ENCODE measurements around the gene CD300LD. TPM values are rescaled to one million over a fixed set of nuclear protein-coding genes. Genes with fewer than 3 reads are reported as not detected.
"Not testable (repeated sequence)": the region's sequence is repeated elsewhere in the genome, so short reads cannot be mapped to it uniquely, and the experiment has no call there.

The CD300LD gene
- total RNA-seq, result not detected in 2 replicates
- not detected in 2 replicates for polyA plus RNA-seq

- Histone ChIP-seq H3K27me3 (no peaks in the 10 kb centered on the region), H3K4me1 (ENCODE audit: low read depth) (no peaks in the 10 kb centered on the region), H3K36me3 (no peaks in the 10 kb centered on the region), H3K27ac (no peak within 1 kb of the TSS), H3K4me3 (no peak within 1 kb of the TSS), H3K9me3 (ENCODE audit: low read depth) (no peaks in the 10 kb centered on the region)
- no peak for TF ChIP-seq CTCF (IDR thresholded peaks at IDR 0.05; ENCODE audit: low read depth, low read length)
- no peak for DNase-seq (ENCODE audit: low read depth in 1 of 2, low spot score in 1 of 2)
These were observed at the start of gene CD300LD for GRCh38 chr17:74592087-74592990. CD300LD (minus strand) TSS chr17:74592283; CDS start chr17:74592202, 81 bp downstream.

GRCh38 chr17:74641224-74641957 lies 49.3 kb upstream of the CD300LD start:
- H3K27me3 ChIP-seq, result no peaks in the 10 kb centered on the region
- DNase-seq (ENCODE audit: low read depth in 1 of 2, low spot score in 1 of 2), result no peak
- no peak for TF ChIP-seq CTCF (IDR thresholded peaks at IDR 0.05; ENCODE audit: low read depth, low read length)
- peaks cover 8% of the 10 kb centered on the region for H3K4me1 ChIP-seq (ENCODE audit: low read depth)
- no peaks in the 10 kb centered on the region for H3K36me3 ChIP-seq
- no peak overlapping the region for H3K4me3 ChIP-seq
- H3K9me3 ChIP-seq (ENCODE audit: low read depth), result no peaks in the 10 kb centered on the region
- no peak overlapping the region for H3K27ac ChIP-seq

DNA sequence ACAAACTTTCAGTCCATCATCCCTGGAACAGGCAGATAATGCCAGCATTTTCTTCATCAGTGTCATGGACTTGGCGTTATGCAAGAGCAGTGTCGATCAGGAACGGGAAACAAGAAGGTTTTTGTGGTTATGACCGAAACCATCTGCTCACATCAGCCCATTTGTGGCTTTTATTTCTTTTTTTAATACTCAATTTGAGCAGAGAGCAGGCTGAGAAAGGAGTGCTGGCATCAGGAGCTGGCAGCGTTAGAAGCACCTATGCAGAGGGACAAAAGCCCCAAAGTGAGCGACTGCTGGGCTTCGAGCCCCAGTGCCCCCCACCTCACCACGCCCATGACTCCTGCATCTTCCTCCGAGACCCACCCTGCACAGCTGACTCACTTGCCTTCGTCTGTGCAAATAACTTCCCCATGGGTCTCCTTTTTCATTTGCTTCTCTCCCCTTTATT lies 47.6 kb upstream of the CD300LD start:
- H3K4me1 ChIP-seq (ENCODE audit: low read depth), result peaks cover 23% of the 10 kb centered on the region
- H3K27me3 ChIP-seq, result no peaks in the 10 kb centered on the region
- peak in 1 of 2 donors; percentile 22 for DNase-seq (ENCODE audit: low read depth in 1 of 2, low spot score in 1 of 2)
- no peaks in the 10 kb centered on the region for H3K9me3 ChIP-seq (ENCODE audit: low read depth)
- no peaks in the 10 kb centered on the region for H3K36me3 ChIP-seq
- H3K27ac ChIP-seq, result no peak overlapping the region
- no peak overlapping the region for H3K4me3 ChIP-seq
- TF ChIP-seq CTCF (IDR thresholded peaks at IDR 0.05; ENCODE audit: low read depth, low read length), result no peak

GRCh38 chr17:74637926-74638325 lies 45.8 kb upstream of the CD300LD start:
- peaks cover 32% of the 10 kb centered on the region for H3K4me1 ChIP-seq (ENCODE audit: low read depth)
- H3K27ac ChIP-seq, result peak overlapping the region; percentile 56
- no peaks in the 10 kb centered on the region for H3K36me3 ChIP-seq
- no peak overlapping the region for H3K4me3 ChIP-seq
- no peak for DNase-seq (ENCODE audit: low read depth in 1 of 2, low spot score in 1 of 2)
- H3K9me3 ChIP-seq (ENCODE audit: low read depth), result no peaks in the 10 kb centered on the region
- TF ChIP-seq CTCF (IDR thresholded peaks at IDR 0.05; ENCODE audit: low read depth, low read length), result no peak
- H3K27me3 ChIP-seq, result no peaks in the 10 kb centered on the region

GRCh38 chr17:74637265-74637664 lies 45.2 kb upstream of the CD300LD start:
- no peaks in the 10 kb centered on the region for H3K27me3 ChIP-seq
- no peak overlapping the region for H3K4me3 ChIP-seq
- DNase-seq (ENCODE audit: low read depth in 1 of 2, low spot score in 1 of 2), result peak in 1 of 2 donors; percentile 27
- no peaks in the 10 kb centered on the region for H3K36me3 ChIP-seq
- no peaks in the 10 kb centered on the region for H3K9me3 ChIP-seq (ENCODE audit: low read depth)
- no peak for TF ChIP-seq CTCF (IDR thresholded peaks at IDR 0.05; ENCODE audit: low read depth, low read length)
- peaks cover 34% of the 10 kb centered on the region for H3K4me1 ChIP-seq (ENCODE audit: low read depth)
- peak overlapping the region; percentile 56 for H3K27ac ChIP-seq

- DNase-seq (ENCODE audit: low read depth in 1 of 2, low spot score in 1 of 2); H3K9me3 ChIP-seq (ENCODE audit: low read depth); H3K36me3 ChIP-seq; H3K27me3 ChIP-seq; H3K4me3 ChIP-seq: not testable (repeated sequence)
- H3K4me1 ChIP-seq (ENCODE audit: low read depth), result peaks cover 40% of the 10 kb centered on the region
- peak overlapping the region; percentile 78 for H3K27ac ChIP-seq
These were observed 44.5 kb upstream of the CD300LD start for GRCh38 chr17:74636541-74637085.
